ENCODE measurements around the gene RAP1GAP2.

The RAP1GAP2 gene

DNA sequence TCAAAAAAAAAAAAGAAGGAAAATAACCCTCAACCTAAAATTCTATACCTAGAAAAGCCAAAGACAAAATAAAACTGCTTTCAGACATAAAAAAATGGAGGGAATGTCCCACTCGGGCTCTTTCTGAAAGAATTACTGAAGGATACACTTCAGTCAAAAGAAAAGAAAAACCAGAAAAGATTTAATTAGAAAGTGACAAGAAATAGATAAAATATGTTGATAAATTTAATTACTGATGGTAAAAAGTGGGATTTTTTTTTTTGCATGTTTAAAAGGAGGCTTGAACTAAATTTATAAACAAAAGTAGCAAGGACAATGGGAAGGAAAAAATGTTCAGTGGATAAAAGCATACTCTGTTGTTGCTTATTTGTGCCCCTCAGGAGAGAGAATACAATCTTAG is 178.1 kb downstream of the RAP1GAP2 start:
- DNase-seq, result no peak
- TF ChIP-seq, protein P1, sequence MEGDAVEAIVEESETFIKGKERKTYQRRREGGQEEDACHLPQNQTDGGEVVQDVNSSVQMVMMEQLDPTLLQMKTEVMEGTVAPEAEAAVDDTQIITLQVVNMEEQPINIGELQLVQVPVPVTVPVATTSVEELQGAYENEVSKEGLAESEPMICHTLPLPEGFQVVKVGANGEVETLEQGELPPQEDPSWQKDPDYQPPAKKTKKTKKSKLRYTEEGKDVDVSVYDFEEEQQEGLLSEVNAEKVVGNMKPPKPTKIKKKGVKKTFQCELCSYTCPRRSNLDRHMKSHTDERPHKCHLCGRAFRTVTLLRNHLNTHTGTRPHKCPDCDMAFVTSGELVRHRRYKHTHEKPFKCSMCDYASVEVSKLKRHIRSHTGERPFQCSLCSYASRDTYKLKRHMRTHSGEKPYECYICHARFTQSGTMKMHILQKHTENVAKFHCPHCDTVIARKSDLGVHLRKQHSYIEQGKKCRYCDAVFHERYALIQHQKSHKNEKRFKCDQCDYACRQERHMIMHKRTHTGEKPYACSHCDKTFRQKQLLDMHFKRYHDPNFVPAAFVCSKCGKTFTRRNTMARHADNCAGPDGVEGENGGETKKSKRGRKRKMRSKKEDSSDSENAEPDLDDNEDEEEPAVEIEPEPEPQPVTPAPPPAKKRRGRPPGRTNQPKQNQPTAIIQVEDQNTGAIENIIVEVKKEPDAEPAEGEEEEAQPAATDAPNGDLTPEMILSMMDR (IDR thresholded peaks at IDR 0.05; ENCODE audit: low read depth, low read length, missing control alignments), result no peak
- Histone ChIP-seq H3K27ac (no peak overlapping the region), H3K4me3 (ENCODE audit: low read depth, low read length) (no peak overlapping the region), H3K36me3 (replicated peaks) (no peaks in the 10 kb centered on the region), H3K27me3 (replicated peaks) (no peaks in the 10 kb centered on the region)
- in situ Hi-C loops (cut with HindIII; ENCODE audit: low pct_ligation_motif_present, low sequenced_read_pairs), result no loop called here

DNA sequence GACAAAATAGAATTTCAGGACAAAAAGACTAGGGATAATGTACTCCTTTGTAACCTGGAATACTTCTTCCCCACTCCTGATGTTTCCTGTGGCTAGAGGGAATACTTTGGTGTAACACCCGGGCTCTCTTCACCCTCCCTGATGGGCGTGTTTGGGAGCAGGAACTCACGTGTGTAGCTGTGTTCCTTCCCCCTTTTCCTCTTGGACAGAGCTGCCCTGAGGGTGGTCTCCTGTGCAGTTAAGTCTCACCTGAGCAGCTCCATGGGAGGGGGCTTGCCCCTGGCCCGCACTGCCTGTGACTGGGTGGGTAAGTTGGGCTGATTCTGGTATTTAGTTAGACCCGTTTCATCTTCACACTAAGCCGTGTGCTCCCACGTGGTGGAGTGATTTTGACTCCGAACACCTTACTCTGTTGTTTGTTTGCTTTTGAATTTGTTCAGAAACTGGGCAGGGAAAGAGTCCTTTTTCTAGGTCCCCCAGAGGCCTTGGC is 179.3 kb downstream of the RAP1GAP2 start:
- Histone ChIP-seq H3K4me3 (ENCODE audit: low read depth, low read length) (no peak overlapping the region), H3K27ac (no peak overlapping the region), H3K27me3 (replicated peaks) (no peaks in the 10 kb centered on the region), H3K36me3 (replicated peaks) (no peaks in the 10 kb centered on the region)
- in situ Hi-C loops (cut with HindIII; ENCODE audit: low pct_ligation_motif_present, low sequenced_read_pairs), result no loop called here
- no peak for DNase-seq
- TF ChIP-seq, protein P1 (IDR thresholded peaks at IDR 0.05; ENCODE audit: low read depth, low read length, missing control alignments), result no peak

DNA sequence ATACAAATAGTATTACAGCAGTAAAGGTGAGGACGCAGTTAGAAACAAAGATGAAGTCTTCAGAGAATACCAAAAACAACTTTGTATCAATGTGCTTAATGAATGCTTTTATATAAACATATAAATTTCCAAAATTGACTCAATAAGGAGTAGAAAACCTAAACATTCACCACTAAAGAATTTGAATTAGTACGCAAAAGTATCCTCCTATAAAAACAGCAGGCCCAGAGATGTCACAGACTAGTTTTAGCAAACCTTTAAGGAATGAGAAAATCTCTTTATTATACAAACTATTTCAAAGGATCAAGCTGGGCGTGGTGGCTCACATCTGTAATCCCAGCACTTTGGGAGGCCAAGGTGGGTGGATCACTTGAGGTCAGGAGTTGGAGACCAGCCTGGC is 180.9 kb downstream of the RAP1GAP2 start:
- in situ Hi-C loops (cut with HindIII; ENCODE audit: low pct_ligation_motif_present, low sequenced_read_pairs), result no loop called here
- Histone ChIP-seq H3K36me3 (replicated peaks) (no peaks in the 10 kb centered on the region), H3K27me3 (replicated peaks) (no peaks in the 10 kb centered on the region)

DNA sequence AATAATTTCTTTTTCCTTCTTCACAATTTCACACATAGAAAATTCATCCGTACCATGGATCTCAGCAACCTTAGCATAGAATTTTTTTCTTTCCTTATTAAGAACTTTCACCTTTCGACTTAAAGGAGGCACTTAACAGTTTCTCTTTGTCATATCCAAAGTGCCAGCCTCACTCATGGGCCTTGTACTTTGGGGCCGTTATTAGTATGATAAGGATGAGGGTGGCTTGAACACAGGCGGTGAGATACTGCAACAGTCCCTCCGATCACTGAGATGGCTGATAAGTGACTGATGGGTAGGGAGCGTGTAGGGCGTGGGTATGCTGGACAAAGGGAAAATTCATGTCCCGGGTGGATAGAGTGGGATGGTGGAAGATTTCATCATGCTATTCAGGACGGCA is 181.9 kb downstream of the RAP1GAP2 start:
- Histone ChIP-seq H3K4me3 (ENCODE audit: low read depth, low read length) (no peak overlapping the region), H3K36me3 (replicated peaks) (no peaks in the 10 kb centered on the region), H3K27me3 (replicated peaks) (no peaks in the 10 kb centered on the region), H3K27ac (no peak overlapping the region)
- DNase-seq, result no peak
- TF ChIP-seq, protein P1 (IDR thresholded peaks at IDR 0.05; ENCODE audit: low read depth, low read length, missing control alignments), result no peak
- in situ Hi-C loops (cut with HindIII; ENCODE audit: low pct_ligation_motif_present, low sequenced_read_pairs), result no loop called here

More for the DNA sequence above, 180.9 kb downstream of the RAP1GAP2 start:
- H3K27ac ChIP-seq, result no peak overlapping the region
- no peak for DNase-seq
- no peak overlapping the region for H3K4me3 ChIP-seq (ENCODE audit: low read depth, low read length)
- TF ChIP-seq, protein P1 (IDR thresholded peaks at IDR 0.05; ENCODE audit: low read depth, low read length, missing control alignments), result no peak

DNA sequence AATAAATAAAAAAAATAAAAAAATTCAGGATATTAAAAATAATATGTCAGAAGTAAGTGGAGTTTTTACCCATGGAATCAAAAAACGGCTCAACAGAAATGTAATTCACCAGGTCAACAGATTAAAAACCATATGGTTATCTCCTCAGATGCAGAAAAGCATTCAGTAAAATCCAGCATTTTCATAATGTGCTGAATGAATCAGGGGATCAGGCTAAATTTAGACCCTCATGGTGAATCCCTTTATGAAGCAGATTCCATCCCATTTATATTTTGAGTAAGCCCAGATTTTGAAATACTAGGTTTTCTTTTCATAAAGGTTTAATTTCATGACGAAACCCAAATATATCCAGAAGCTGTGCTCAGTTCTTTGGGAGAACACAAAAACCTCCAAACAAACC is 182.8 kb downstream of the RAP1GAP2 start:
- no peak for DNase-seq
- H3K27me3 ChIP-seq (replicated peaks), result no peaks in the 10 kb centered on the region
- no peak overlapping the region for H3K27ac ChIP-seq
- in situ Hi-C loops (cut with HindIII; ENCODE audit: low pct_ligation_motif_present, low sequenced_read_pairs), result no loop called here
- TF ChIP-seq, protein P1 (IDR thresholded peaks at IDR 0.05; ENCODE audit: low read depth, low read length, missing control alignments), result no peak
- no peaks in the 10 kb centered on the region for H3K36me3 ChIP-seq (replicated peaks)
- no peak overlapping the region for H3K4me3 ChIP-seq (ENCODE audit: low read depth, low read length)

DNA sequence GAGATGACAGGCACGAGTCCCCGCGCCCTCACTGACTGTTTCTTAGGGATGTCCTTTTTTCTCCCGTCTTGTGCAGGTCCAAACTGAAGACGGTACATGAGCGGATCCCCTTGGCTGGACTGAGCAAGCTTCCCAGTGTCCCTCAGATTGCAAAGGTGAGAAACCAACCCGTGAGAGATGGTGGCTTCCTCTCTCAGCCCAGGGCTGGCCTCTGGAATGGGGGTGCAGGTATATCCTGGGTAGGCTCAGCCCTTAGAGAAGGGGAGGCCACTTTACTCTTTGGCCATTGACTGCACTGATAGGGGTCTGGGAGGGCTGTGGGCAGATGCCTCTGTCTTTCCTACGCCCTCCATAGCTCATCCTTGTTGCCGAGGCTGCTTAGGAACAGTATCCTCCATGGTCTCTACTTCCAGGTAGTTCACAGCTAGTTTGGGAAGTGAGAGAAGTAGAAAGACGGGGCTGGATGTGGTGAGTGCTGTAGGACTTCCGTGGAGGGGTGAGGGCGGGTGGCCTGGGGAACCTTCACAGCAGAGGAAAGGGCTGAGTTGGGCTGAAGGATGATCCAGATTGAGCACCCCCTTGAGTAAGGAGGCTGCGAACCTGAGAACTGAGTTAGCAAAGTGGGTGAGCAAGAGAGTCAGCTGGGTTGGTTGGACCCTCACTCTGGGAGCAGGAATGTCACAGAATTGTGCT is 184.1 kb downstream of the RAP1GAP2 start:
- TF ChIP-seq, protein P1 (IDR thresholded peaks at IDR 0.05; ENCODE audit: low read depth, low read length, missing control alignments), result no peak
- Histone ChIP-seq H3K27me3 (replicated peaks) (no peaks in the 10 kb centered on the region), H3K4me3 (ENCODE audit: low read depth, low read length) (no peak overlapping the region), H3K27ac (no peak overlapping the region), H3K36me3 (replicated peaks) (no peaks in the 10 kb centered on the region)
- in situ Hi-C loops (cut with HindIII; ENCODE audit: low pct_ligation_motif_present, low sequenced_read_pairs), result no loop called here
- no peak for DNase-seq
